Gastrocnemius medialis (tissue), 4 donors: ENCODE data around the gene FAM78B.

ENCODE experiments used
- CTCF ChIP-seq, 5 experiments: fragments of 450-650 bp in 3 of 5; fragments of 200-600 bp in 2 of 5; sonication (generic) in 2 of 5; IDR thresholded peaks in 4 of 5; conservative IDR thresholded peaks in 1 of 5; 1 replicate in 4 of 5; 2 replicates in 1 of 5; pipeline ENCODE4 v1.5.1; 2016 to 2019; ENCODE audit warnings: antibody characterized with exemption in 5 of 5, mild to moderate bottlenecking in 3 of 5, moderate library complexity in 3 of 5
- POLR2A ChIP-seq, 2 donors: fragments of 450-650 bp; IDR thresholded peaks; one replicate each; pipeline ENCODE4 v1.6.1; 2017; ENCODE audit warnings: antibody characterized with exemption in 2 of 2, mild to moderate bottlenecking in 2 of 2, moderate library complexity in 2 of 2

- TF ChIP-seq CTCF (IDR thresholded peaks at IDR 0.05 in 4 of 5, conservative IDR thresholded peaks at IDR 0.05 in 1 of 5) = no peak
- no peak for TF ChIP-seq POLR2A (IDR thresholded peaks at IDR 0.05)
Observed at GRCh38 chr1:166197597-166197996, 30.8 kb upstream of the FAM78B start.
